Immature natural killer cell (primary cell): Measurements from ENCODE around the gene GALNT16. TPM values are rescaled to one million over a fixed set of nuclear protein-coding genes. Genes with fewer than 3 reads are reported as not detected.
A peak's percentile ranks its signal among the peaks of the same experiment; 100 is the strongest.
"Not testable (repeated sequence)": the region's sequence is repeated elsewhere in the genome, so short reads cannot be mapped to it uniquely, and the experiment has no call there.

Experiments
- DNase-seq, 3 donors: peaks; one replicate each; pipeline ENCODE4 v3.0.0; 2022; ENCODE audit warnings: mixed read lengths in 1 of 3
- H3K27ac Mint-ChIP-seq, 6 donors: one replicate each; pipeline ENCODE4 v1.8.0; 2020; ENCODE audit warnings: mixed read lengths in 6 of 6, mild to moderate bottlenecking in 5 of 6, inconsistent platforms in 4 of 6, moderate library complexity in 3 of 6
- H3K27me3 Mint-ChIP-seq, 3 donors: one replicate each; pipeline ENCODE4 v1.8.0; 2020 to 2021; ENCODE audit warnings: low read depth in 3 of 3, mild to moderate bottlenecking in 3 of 3, mixed read lengths in 3 of 3, moderate library complexity in 3 of 3, inconsistent platforms in 1 of 3
- H3K36me3 Mint-ChIP-seq, 3 donors: one replicate each; pipeline ENCODE4 v1.8.0; 2020; ENCODE audit warnings: mixed read lengths in 3 of 3, inconsistent platforms in 2 of 3, mild to moderate bottlenecking in 2 of 3
- H3K4me1 Mint-ChIP-seq, 2 donors: one replicate each; pipeline ENCODE4 v1.8.0; 2020; ENCODE audit warnings: inconsistent platforms in 2 of 2, mild to moderate bottlenecking in 2 of 2, mixed read lengths in 2 of 2, moderate library complexity in 1 of 2
- H3K4me3 Mint-ChIP-seq, 5 donors: one replicate each; pipeline ENCODE4 v1.8.0; 2020; ENCODE audit warnings: mild to moderate bottlenecking in 5 of 5, mixed read lengths in 5 of 5, inconsistent platforms in 3 of 5, moderate library complexity in 3 of 5
- H3K9me3 Mint-ChIP-seq, 6 donors: one replicate each; pipeline ENCODE4 v1.8.0; 2020; ENCODE audit warnings: mild to moderate bottlenecking in 6 of 6, mixed read lengths in 6 of 6, inconsistent platforms in 4 of 6, moderate library complexity in 3 of 6
- polyA plus RNA-seq, 3 donors: library from polyadenylated mRNA; unstranded; fragments of 300-500 nt; fragmentation: Illumina TruSeq; gene quantifications; one replicate each; pipeline ENCODE4 v1.2.3, GENCODE V29; 2021

Gene GALNT16
- polyA plus RNA-seq = not detected

GRCh38 chr14:69259527-69260189 lies at the start of gene GALNT16:
Gene GALNT16, plus strand, starts transcription at chr14:69260158. Its CDS starts 133 bp downstream, at chr14:69260291.
- DNase-seq = no peak
- Mint-ChIP-seq H3K36me3 (peaks cover 0 to 4% (median 0%) of the 10 kb centered on the region in 3 donors), H3K27me3 (peaks cover 10 to 29% (median 11%) of the 10 kb centered on the region in 3 donors), H3K27ac (no peak within 1 kb of the TSS), H3K4me3 (peak within 1 kb of the TSS in 3 of 5 donors; percentile 2 to 46 (median 12)), H3K4me1 (peaks cover 0 to 3% of the 10 kb centered on the region in 2 donors), H3K9me3 (peaks cover 0 to 2% (median 0%) of the 10 kb centered on the region in 6 donors)

- H3K27me3 Mint-ChIP-seq = peaks cover 0 to 2% (median 0%) of the 10 kb centered on the region in 3 donors
- H3K4me1 Mint-ChIP-seq = no peaks in the 10 kb centered on the region
- no peaks in the 10 kb centered on the region for H3K9me3 Mint-ChIP-seq
- H3K4me3 Mint-ChIP-seq = no peak overlapping the region
- DNase-seq = no peak
- peak overlapping the region in 1 of 6 donors; percentile 25 for H3K27ac Mint-ChIP-seq
- H3K36me3 Mint-ChIP-seq = peaks cover 6 to 26% (median 10%) of the 10 kb centered on the region in 3 donors
These were observed 45.6 kb upstream of the GALNT16 start for GRCh38 chr14:69214393-69214792.

- peaks cover 6 to 22% (median 9%) of the 10 kb centered on the region in 3 donors for H3K36me3 Mint-ChIP-seq
These were observed 42.3 kb upstream of the GALNT16 start for GRCh38 chr14:69217663-69218062.

GRCh38 chr14:69224946-69225345 lies 35.0 kb upstream of the GALNT16 start:
- H3K27ac Mint-ChIP-seq = no peak overlapping the region
- H3K36me3 Mint-ChIP-seq = peaks cover 4 to 13% (median 4%) of the 10 kb centered on the region in 3 donors
- H3K4me3 Mint-ChIP-seq = no peak overlapping the region
- H3K4me1 Mint-ChIP-seq = no peaks in the 10 kb centered on the region
- no peak for DNase-seq
- no peaks in the 10 kb centered on the region for H3K27me3 Mint-ChIP-seq
- no peaks in the 10 kb centered on the region for H3K9me3 Mint-ChIP-seq

More at GRCh38 chr14:69217663-69218062, 42.3 kb upstream of the GALNT16 start:
- DNase-seq, H3K27me3 Mint-ChIP-seq, H3K27ac Mint-ChIP-seq, H3K4me3 Mint-ChIP-seq, H3K9me3 Mint-ChIP-seq, H3K4me1 Mint-ChIP-seq: not testable (repeated sequence)

GRCh38 chr14:69226178-69226577 lies 33.8 kb upstream of the GALNT16 start:
- Mint-ChIP-seq H3K9me3 (no peaks in the 10 kb centered on the region), H3K27ac (no peak overlapping the region), H3K4me3 (no peak overlapping the region), H3K4me1 (no peaks in the 10 kb centered on the region), H3K27me3 (no peaks in the 10 kb centered on the region), H3K36me3 (peaks cover 4 to 21% (median 4%) of the 10 kb centered on the region in 3 donors)
- DNase-seq = no peak

- Mint-ChIP-seq H3K4me3 (no peak overlapping the region), H3K4me1 (no peaks in the 10 kb centered on the region), H3K27me3 (no peaks in the 10 kb centered on the region), H3K27ac (no peak overlapping the region), H3K36me3 (peaks cover 4 to 22% (median 4%) of the 10 kb centered on the region in 3 donors), H3K9me3 (no peaks in the 10 kb centered on the region)
- DNase-seq = no peak
These were observed 33.2 kb upstream of the GALNT16 start for GRCh38 chr14:69226736-69227135.

GRCh38 chr14:69231486-69231885 lies 28.5 kb upstream of the GALNT16 start:
- Mint-ChIP-seq H3K4me1 (no peaks in the 10 kb centered on the region), H3K4me3 (no peak overlapping the region), H3K27ac (no peak overlapping the region), H3K9me3 (no peaks in the 10 kb centered on the region), H3K36me3 (peaks cover 4 to 47% (median 9%) of the 10 kb centered on the region in 3 donors), H3K27me3 (no peaks in the 10 kb centered on the region)
- DNase-seq = no peak

GRCh38 chr14:69232388-69232787 lies 27.6 kb upstream of the GALNT16 start:
- no peaks in the 10 kb centered on the region for H3K27me3 Mint-ChIP-seq
- no peak overlapping the region for H3K4me3 Mint-ChIP-seq
- peaks cover 4 to 55% (median 15%) of the 10 kb centered on the region in 3 donors for H3K36me3 Mint-ChIP-seq
- DNase-seq = no peak
- no peak overlapping the region for H3K27ac Mint-ChIP-seq
- no peaks in the 10 kb centered on the region for H3K4me1 Mint-ChIP-seq
- H3K9me3 Mint-ChIP-seq = no peaks in the 10 kb centered on the region

- peaks cover 4 to 55% (median 19%) of the 10 kb centered on the region in 3 donors for H3K36me3 Mint-ChIP-seq
- H3K9me3 Mint-ChIP-seq = no peaks in the 10 kb centered on the region
- H3K27ac Mint-ChIP-seq = no peak overlapping the region
- no peaks in the 10 kb centered on the region for H3K4me1 Mint-ChIP-seq
- no peaks in the 10 kb centered on the region for H3K27me3 Mint-ChIP-seq
- no peak for DNase-seq
- H3K4me3 Mint-ChIP-seq = no peak overlapping the region
These were observed 25.9 kb upstream of the GALNT16 start for GRCh38 chr14:69234106-69234505.

GRCh38 chr14:69235708-69236107 lies 24.2 kb upstream of the GALNT16 start:
- Mint-ChIP-seq H3K27me3 (no peaks in the 10 kb centered on the region), H3K4me3 (no peak overlapping the region), H3K9me3 (no peaks in the 10 kb centered on the region), H3K4me1 (no peaks in the 10 kb centered on the region), H3K27ac (no peak overlapping the region), H3K36me3 (peaks cover 9 to 54% (median 19%) of the 10 kb centered on the region in 3 donors)
- no peak for DNase-seq

- Mint-ChIP-seq H3K4me1 (no peaks in the 10 kb centered on the region), H3K4me3 (no peak overlapping the region), H3K27me3 (no peaks in the 10 kb centered on the region), H3K9me3 (no peaks in the 10 kb centered on the region), H3K36me3 (peaks cover 9 to 54% (median 19%) of the 10 kb centered on the region in 3 donors), H3K27ac (no peak overlapping the region)
- no peak for DNase-seq
These were observed 22.8 kb upstream of the GALNT16 start for GRCh38 chr14:69237142-69237541.

- Mint-ChIP-seq H3K9me3 (no peaks in the 10 kb centered on the region), H3K4me3 (no peak overlapping the region), H3K4me1 (no peaks in the 10 kb centered on the region), H3K27ac (no peak overlapping the region), H3K27me3 (no peaks in the 10 kb centered on the region), H3K36me3 (peaks cover 9 to 49% (median 19%) of the 10 kb centered on the region in 3 donors)
- DNase-seq = no peak
These were observed 22.4 kb upstream of the GALNT16 start for GRCh38 chr14:69237584-69237983.

- no peak for DNase-seq
- H3K27ac Mint-ChIP-seq = no peak overlapping the region
- H3K4me1 Mint-ChIP-seq = no peaks in the 10 kb centered on the region
- peaks cover 9 to 45% (median 19%) of the 10 kb centered on the region in 3 donors for H3K36me3 Mint-ChIP-seq
- H3K9me3 Mint-ChIP-seq = no peaks in the 10 kb centered on the region
- no peak overlapping the region for H3K4me3 Mint-ChIP-seq
- H3K27me3 Mint-ChIP-seq = no peaks in the 10 kb centered on the region
These were observed 21.1 kb upstream of the GALNT16 start for GRCh38 chr14:69238883-69239282.

GRCh38 chr14:69240527-69241173 lies 19.3 kb upstream of the GALNT16 start:
- no peaks in the 10 kb centered on the region for H3K9me3 Mint-ChIP-seq

More at GRCh38 chr14:69240527-69241173, 19.3 kb upstream of the GALNT16 start:
- H3K27me3 Mint-ChIP-seq = no peaks in the 10 kb centered on the region
- no peak for DNase-seq
- no peak overlapping the region for H3K4me3 Mint-ChIP-seq
- peaks cover 9 to 32% (median 13%) of the 10 kb centered on the region in 3 donors for H3K36me3 Mint-ChIP-seq
- no peak overlapping the region for H3K27ac Mint-ChIP-seq
- H3K4me1 Mint-ChIP-seq = no peaks in the 10 kb centered on the region
